Body of pancreas (tissue), 4 donors: Measurements from ENCODE around the gene WDR46. TPM values are rescaled to one million over a fixed set of nuclear protein-coding genes. Genes with fewer than 3 reads are reported as not detected.

Source experiments
- ATAC-seq: fragments of 150-250 bp; one replicate; pipeline ENCODE4 v1.9.1; 2016
- DNase-seq, 4 donors: peaks; one replicate each; pipeline ENCODE4 v3.0.0-alpha.2; 2019
- H3K27ac ChIP-seq, 4 donors: fragments of 200-600 bp; sonication (generic); 1 replicate in 3 of 4; 2 replicates in 1 of 4; pipeline versions ENCODE4 v1.5.1 to v1.6.1; 2016 to 2019; ENCODE audit warnings: mild to moderate bottlenecking in 1 of 4, mixed read lengths in 1 of 4, moderate library complexity in 1 of 4
- H3K27me3 ChIP-seq, 2 donors: fragments of 200-600 bp; sonication (generic); one replicate each; pipeline ENCODE4 v1.6.0; 2016; ENCODE audit warnings: mild to moderate bottlenecking in 1 of 2
- H3K36me3 ChIP-seq, 2 donors: fragments of 200-600 bp; sonication (generic); replicated peaks in 1 of 2; 2 replicates each; pipeline ENCODE4 v1.5.1; 2016; ENCODE audit warnings: low read depth in 2 of 2; ENCODE audit not compliant: insufficient read depth in 1 of 2
- H3K4me1 ChIP-seq: fragments of 200-600 bp; sonication (generic); one replicate; pipeline ENCODE4 v1.6.0; 2016
- H3K4me3 ChIP-seq, 2 donors: fragments of 200-600 bp; sonication (generic); 1 replicate in 1 of 2; 2 replicates in 1 of 2; pipeline ENCODE4 v1.5.1; 2016 to 2019
- H3K9me3 ChIP-seq, 3 donors: fragments of 200-600 bp; sonication (generic); 1 replicate in 2 of 3; 2 replicates in 1 of 3; pipeline ENCODE4 v1.5.1; 2016
- POLR2A ChIP-seq, 3 donors: fragments of 450-650 bp; IDR thresholded peaks; one replicate each; pipeline ENCODE4 v1.6.1; 2016; ENCODE audit warnings: antibody characterized with exemption in 3 of 3, mild to moderate bottlenecking in 2 of 3
- whole genome bisulfite sequencing, 2 donors: methylation state at CpG; one replicate each; pipeline ENCODE4 v1.1.5; 2017; 5-methylcytosine and 5-hydroxymethylcytosine counted together
- intact Hi-C: fragments of 100-400 bp; cut with DNase I; formaldehyde crosslinking; loops from one replicate; pipeline ENCODE4 v1.15.1; 2023
- total RNA-seq, 2 donors: library from RNA; depleted of rRNA; stranded (reverse); fragments of >200 nt; gene quantifications; one replicate each; pipeline ENCODE4 v1.1.0, GENCODE V29; 2016
- TF ChIP-seq, protein P1 (sequence below), 7 experiments: fragments of 450-650 bp in 4 of 7; fragments of 200-600 bp in 3 of 7; sonication (generic) in 3 of 7; IDR thresholded peaks; one replicate each; pipeline ENCODE4 v1.5.1; 2016 to 2019; ENCODE audit warnings: antibody characterized with exemption in 7 of 7

Gene WDR46
- total RNA-seq, 2 donors from 2014 or later: 27.8 to 43.2 TPM

DNA sequence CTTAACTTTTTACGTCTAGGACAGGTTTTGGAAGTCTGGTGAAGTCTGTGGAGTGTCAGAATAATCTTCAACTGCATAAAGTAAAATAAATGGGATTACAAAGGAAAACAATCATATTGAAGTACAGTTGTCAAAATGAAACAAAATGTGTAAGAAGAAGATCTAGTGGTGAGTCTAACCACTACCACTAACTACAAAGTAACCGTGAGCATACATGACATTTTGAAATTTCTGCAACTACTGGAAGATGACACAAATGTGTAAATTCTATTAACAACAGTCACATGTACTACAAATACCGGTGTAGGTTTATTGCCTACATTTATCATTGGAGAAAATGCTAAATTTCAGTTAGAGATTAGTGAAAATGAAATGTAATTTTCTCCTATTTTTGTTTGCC is 47.1 kb downstream of the WDR46 start:
- intact Hi-C loops: loop anchor here (5.0 to 10.0 kb wide), 2 partner anchors 127 to 235 kb away; partner anchors contain the start of gene HLA-DOA
- Histone ChIP-seq H3K4me3 (no peak overlapping the region), H3K36me3 (no peaks in the 10 kb centered on the region), H3K27ac (no peak overlapping the region), H3K27me3 (no peaks in the 10 kb centered on the region), H3K9me3 (no peaks in the 10 kb centered on the region), H3K4me1 (no peaks in the 10 kb centered on the region)
- WGBS, 2 donors: 43 to 56% methylated on average over 3 of the region's 3 CpGs
- ATAC-seq (no peak), DNase-seq (no peak)
- TF ChIP-seq POLR2A (IDR thresholded peaks at IDR 0.05): no peak
- TF ChIP-seq, protein P1, sequence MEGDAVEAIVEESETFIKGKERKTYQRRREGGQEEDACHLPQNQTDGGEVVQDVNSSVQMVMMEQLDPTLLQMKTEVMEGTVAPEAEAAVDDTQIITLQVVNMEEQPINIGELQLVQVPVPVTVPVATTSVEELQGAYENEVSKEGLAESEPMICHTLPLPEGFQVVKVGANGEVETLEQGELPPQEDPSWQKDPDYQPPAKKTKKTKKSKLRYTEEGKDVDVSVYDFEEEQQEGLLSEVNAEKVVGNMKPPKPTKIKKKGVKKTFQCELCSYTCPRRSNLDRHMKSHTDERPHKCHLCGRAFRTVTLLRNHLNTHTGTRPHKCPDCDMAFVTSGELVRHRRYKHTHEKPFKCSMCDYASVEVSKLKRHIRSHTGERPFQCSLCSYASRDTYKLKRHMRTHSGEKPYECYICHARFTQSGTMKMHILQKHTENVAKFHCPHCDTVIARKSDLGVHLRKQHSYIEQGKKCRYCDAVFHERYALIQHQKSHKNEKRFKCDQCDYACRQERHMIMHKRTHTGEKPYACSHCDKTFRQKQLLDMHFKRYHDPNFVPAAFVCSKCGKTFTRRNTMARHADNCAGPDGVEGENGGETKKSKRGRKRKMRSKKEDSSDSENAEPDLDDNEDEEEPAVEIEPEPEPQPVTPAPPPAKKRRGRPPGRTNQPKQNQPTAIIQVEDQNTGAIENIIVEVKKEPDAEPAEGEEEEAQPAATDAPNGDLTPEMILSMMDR (IDR thresholded peaks at IDR 0.05): no peak

DNA sequence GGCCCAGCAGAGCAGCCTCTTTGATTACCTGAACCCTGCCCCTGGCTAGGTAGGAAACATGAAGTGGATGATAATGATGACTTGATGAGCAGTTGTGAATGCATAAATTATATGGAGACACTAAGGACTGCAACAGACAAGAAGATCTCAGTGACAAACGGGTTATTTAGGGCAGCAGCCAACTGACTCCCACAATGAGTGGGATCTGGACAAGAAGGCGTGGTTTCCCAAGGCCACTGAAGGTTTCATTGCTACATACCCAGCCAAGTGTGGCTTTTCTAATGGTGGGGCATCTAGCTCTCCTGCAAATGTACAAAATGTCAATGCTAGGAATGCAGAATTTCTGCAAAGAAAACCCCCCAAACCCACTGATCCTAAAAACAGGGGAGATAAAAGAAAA is 51.3 kb downstream of the WDR46 start:
- no peak for TF ChIP-seq POLR2A (IDR thresholded peaks at IDR 0.05)
- TF ChIP-seq, protein P1 (IDR thresholded peaks at IDR 0.05): no peak
- H3K27me3 ChIP-seq: no peaks in the 10 kb centered on the region
- H3K9me3 ChIP-seq: no peaks in the 10 kb centered on the region
- H3K4me3 ChIP-seq: no peak overlapping the region
- ATAC-seq (no peak), DNase-seq (no peak)
- no peak overlapping the region for H3K27ac ChIP-seq
- H3K4me1 ChIP-seq: no peaks in the 10 kb centered on the region
- 38 to 48% methylated on average over 2 of the region's 2 CpGs for WGBS, 2 donors
- intact Hi-C loops: no loop called here
- H3K36me3 ChIP-seq: no peaks in the 10 kb centered on the region

DNA sequence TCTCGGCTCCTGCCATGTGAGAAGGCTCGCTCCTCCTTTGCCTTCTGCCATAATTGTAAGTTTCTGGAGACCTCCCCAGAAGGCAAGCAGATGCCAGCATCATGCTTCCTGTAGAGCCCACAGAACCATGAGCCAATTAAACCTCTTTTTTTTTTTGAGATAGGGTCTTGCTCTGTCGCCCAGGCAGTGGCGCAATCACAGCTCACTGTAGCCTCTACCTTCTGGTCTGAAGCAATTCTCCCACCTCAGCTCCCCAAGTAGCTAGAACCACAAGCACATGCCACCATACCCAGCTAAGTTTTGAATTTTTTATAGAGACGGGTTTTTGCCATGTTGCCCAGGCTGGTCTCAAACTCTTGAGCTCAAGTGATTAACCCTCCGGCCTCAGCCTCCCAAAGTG is 52.2 kb downstream of the WDR46 start:
- 78 to 90% methylated on average over 6 of the region's 6 CpGs for WGBS, 2 donors
- no peaks in the 10 kb centered on the region for H3K4me1 ChIP-seq

DNA sequence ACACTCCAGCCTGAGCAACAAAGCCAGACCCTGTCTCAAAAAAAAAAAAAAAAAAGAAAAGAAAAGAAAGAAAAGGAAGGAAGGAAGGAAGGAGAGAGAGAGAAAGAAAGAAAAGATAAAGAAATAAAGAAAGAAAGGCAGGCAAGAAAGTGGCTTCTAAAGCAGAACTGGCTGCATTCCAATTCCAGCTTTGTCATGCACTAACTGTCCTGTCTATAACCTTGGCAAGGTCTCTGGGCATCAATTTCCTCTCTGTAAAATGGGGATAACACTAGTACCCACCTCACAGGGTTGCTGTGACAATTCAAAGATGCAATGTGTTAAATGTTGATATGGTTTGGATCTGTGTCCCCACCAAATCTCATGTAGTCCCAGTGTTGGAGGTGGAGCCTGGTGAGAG is 52.7 kb downstream of the WDR46 start:
- intact Hi-C loops: no loop called here
- Histone ChIP-seq H3K36me3 (no peaks in the 10 kb centered on the region), H3K27me3 (no peaks in the 10 kb centered on the region), H3K9me3 (no peaks in the 10 kb centered on the region), H3K4me3 (no peak overlapping the region), H3K4me1 (no peaks in the 10 kb centered on the region), H3K27ac (no peak overlapping the region)
- DNase-seq (no peak), ATAC-seq (no peak)
- TF ChIP-seq, protein P1 (IDR thresholded peaks at IDR 0.05): no peak
- TF ChIP-seq POLR2A (IDR thresholded peaks at IDR 0.05): no peak

More for the DNA sequence above, 52.2 kb downstream of the WDR46 start:
- TF ChIP-seq POLR2A (IDR thresholded peaks at IDR 0.05): no peak
- TF ChIP-seq, protein P1 (IDR thresholded peaks at IDR 0.05): no peak
- intact Hi-C loops: no loop called here
- DNase-seq (no peak), ATAC-seq (no peak)
- Histone ChIP-seq H3K36me3 (no peaks in the 10 kb centered on the region), H3K4me3 (no peak overlapping the region), H3K27me3 (no peaks in the 10 kb centered on the region), H3K9me3 (no peaks in the 10 kb centered on the region), H3K27ac (no peak overlapping the region)

DNA sequence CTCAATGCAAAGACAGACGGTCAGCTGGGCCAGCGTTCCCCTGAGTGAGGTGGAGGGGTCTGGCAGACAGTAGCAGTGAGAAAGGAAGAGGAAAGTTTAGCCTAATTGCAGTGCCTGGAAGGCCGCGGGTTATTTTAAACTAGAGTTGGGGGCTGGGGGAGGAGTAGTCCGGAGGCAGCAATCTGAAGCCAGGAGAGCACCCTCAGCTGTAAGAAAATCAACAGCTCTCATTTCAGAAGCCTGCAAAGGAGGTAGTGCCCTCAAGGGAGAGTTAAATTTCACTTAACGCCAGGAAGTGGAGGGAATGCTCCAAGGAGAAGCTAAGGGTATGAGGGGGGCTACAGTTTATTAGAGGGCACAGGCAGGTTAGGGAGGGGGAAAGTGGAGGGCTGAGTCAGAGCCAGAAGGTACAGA is 53.8 kb downstream of the WDR46 start:
- Histone ChIP-seq H3K4me1 (no peaks in the 10 kb centered on the region), H3K9me3 (no peaks in the 10 kb centered on the region), H3K27ac (no peak overlapping the region), H3K36me3 (no peaks in the 10 kb centered on the region), H3K27me3 (no peaks in the 10 kb centered on the region), H3K4me3 (no peak overlapping the region)
- WGBS, 2 donors: 22 to 29% methylated on average over 6 of the region's 6 CpGs
- intact Hi-C loops: no loop called here
- ATAC-seq (no peak), DNase-seq (no peak)
- no peak for TF ChIP-seq POLR2A (IDR thresholded peaks at IDR 0.05)
- TF ChIP-seq, protein P1 (IDR thresholded peaks at IDR 0.05): no peak
